BJ (cell line): ENCODE measurements around the gene HNRNPA2B1. TPM values are rescaled to one million over a fixed set of nuclear protein-coding genes. Genes with fewer than 3 reads are reported as not detected.

Source experiments
- CTCF ChIA-PET: fragments of 350-600 bp; formaldehyde crosslinking; extraction: SDS; loops from one replicate; lab custom pipeline; 2021; ENCODE audit warnings: antibody characterized with exemption, inconsistent platforms; lab: Yijun Ruan, JAX
- POLR2A ChIA-PET: fragments of 300-600 bp; sonication (Branson Sonifier 250); formaldehyde crosslinking; extraction: SDS; loops from one replicate; lab custom pipeline; 2021; ENCODE audit warnings: antibody characterized with exemption; lab: Charles Lee
- DNase-seq: peaks from one replicate; pipeline ENCODE4 v3.0.0-alpha.2; 2011; ENCODE audit warnings: low read depth
- H3K27me3 ChIP-seq: 2 replicates; pipeline ENCODE4 v1.6.0; 2011; ENCODE audit warnings: low read length; ENCODE audit not compliant: control insufficient read depth, insufficient read depth
- H3K36me3 ChIP-seq: 2 replicates; pipeline ENCODE4 v1.5.1; 2011; ENCODE audit warnings: low read length; ENCODE audit not compliant: control insufficient read depth, insufficient read depth
- H3K4me3 ChIP-seq: 2 replicates; pipeline ENCODE4 v1.5.1; 2011; ENCODE audit warnings: low read depth, mild to moderate bottlenecking, control low read depth, low read length
- CTCF ChIP-seq: IDR thresholded peaks from 2 replicates; pipeline ENCODE4 v1.5.1; 2011; ENCODE audit warnings: low read depth, mild to moderate bottlenecking, control low read depth, inconsistent platforms, low read length, moderate library complexity; ENCODE audit not compliant: insufficient read depth
- polyA plus RNA-seq: library from polyadenylated mRNA; depleted of rRNA; stranded (reverse); fragments of >200 nt; gene quantifications from 2 replicates; pipeline ENCODE4 v1.2.3, GENCODE V29; 2011

HNRNPA2B1 gene
- polyA plus RNA-seq, 1 experiment = 139 TPM

GRCh38 chr7:26172048-26172447, 28.5 kb downstream of the HNRNPA2B1 start:
- POLR2A ChIA-PET = no interaction called here

GRCh38 chr7:26171601-26172000, 28.9 kb downstream of the HNRNPA2B1 start:
- POLR2A ChIA-PET = no interaction called here
- no peaks in the 10 kb centered on the region for H3K36me3 ChIP-seq
- no peak overlapping the region for H3K4me3 ChIP-seq
- H3K27me3 ChIP-seq = no peaks in the 10 kb centered on the region
- no peak for TF ChIP-seq CTCF
- no peak for DNase-seq
- CTCF ChIA-PET = interaction anchor here (1.0 to 1.4 kb wide), 2 partner anchors 10 to 15 kb away, joined by 3 to 4 read pairs; no protein-coding TSS in a partner anchor

More at GRCh38 chr7:26172048-26172447, 28.5 kb downstream of the HNRNPA2B1 start:
- DNase-seq = no peak
- CTCF ChIA-PET = interaction anchor here (1.0 to 1.4 kb wide), 2 partner anchors 11 to 15 kb away, joined by 3 to 4 read pairs; no protein-coding TSS in a partner anchor
- Histone ChIP-seq H3K36me3 (no peaks in the 10 kb centered on the region), H3K27me3 (no peaks in the 10 kb centered on the region), H3K4me3 (no peak overlapping the region)
- no peak for TF ChIP-seq CTCF

GRCh38 chr7:26170663-26171062, 29.9 kb downstream of the HNRNPA2B1 start:
- DNase-seq = no peak
- ChIA-PET CTCF (no interaction called here), POLR2A (interaction anchor here (0.6 kb wide), 1 partner anchor 24 kb away, joined by 3 read pairs; no protein-coding TSS in a partner anchor)
- TF ChIP-seq CTCF = no peak
- no peaks in the 10 kb centered on the region for H3K36me3 ChIP-seq
- H3K27me3 ChIP-seq = no peaks in the 10 kb centered on the region
- H3K4me3 ChIP-seq = no peak overlapping the region

- H3K36me3 ChIP-seq = no peaks in the 10 kb centered on the region
- no peak overlapping the region for H3K4me3 ChIP-seq
- no peak for TF ChIP-seq CTCF
- CTCF ChIA-PET = no interaction called here
- POLR2A ChIA-PET = no interaction called here
- DNase-seq = no peak
- H3K27me3 ChIP-seq = no peaks in the 10 kb centered on the region
Observed at GRCh38 chr7:26169271-26169670, 31.3 kb downstream of the HNRNPA2B1 start.

GRCh38 chr7:26168458-26169023, 32.0 kb downstream of the HNRNPA2B1 start:
- no peak for DNase-seq
- no peak for TF ChIP-seq CTCF
- Histone ChIP-seq H3K4me3 (no peak overlapping the region), H3K27me3 (no peaks in the 10 kb centered on the region), H3K36me3 (no peaks in the 10 kb centered on the region)
- CTCF ChIA-PET = no interaction called here
- POLR2A ChIA-PET = no interaction called here
